Fibroblast of the aortic adventitia (primary cell): ENCODE measurements around the gene SCGB1C2. TPM values are rescaled to one million over a fixed set of nuclear protein-coding genes. Genes with fewer than 3 reads are reported as not detected.
"Not testable (repeated sequence)": the region's sequence is repeated elsewhere in the genome, so short reads cannot be mapped to it uniquely, and the experiment has no call there.

Experiments used
- DNase-seq: peaks from one replicate; pipeline ENCODE4 v3.0.0-alpha.2; 2010; ENCODE audit warnings: low read depth
- H3K4me3 ChIP-seq: 2 replicates; pipeline ENCODE4 v1.5.1; 2011; ENCODE audit warnings: low read depth, mild to moderate bottlenecking, control low read depth, low read length, moderate library complexity
- CTCF ChIP-seq: IDR thresholded peaks from 2 replicates; pipeline ENCODE4 v1.5.1; 2011; ENCODE audit warnings: mild to moderate bottlenecking, low read length, control low read depth, inconsistent platforms; ENCODE audit not compliant: insufficient read depth
- total RNA-seq: library from RNA; depleted of rRNA; stranded (reverse); fragments of >200 nt; gene quantifications from 2 replicates; pipeline ENCODE4 v1.2.3, GENCODE V29; 2012; ENCODE audit warnings: low replicate concordance

The SCGB1C2 gene
- not detected in 2 replicates for total RNA-seq

GRCh38 chr17:137166-137807 lies at the start of gene SCGB1C2:
Gene SCGB1C2 (plus strand): TSS chr17:137569. CDS start chr17:137591, 22 bp downstream.
- not testable (repeated sequence) for H3K4me3 ChIP-seq, DNase-seq

- not testable (repeated sequence) for H3K4me3 ChIP-seq
Observed at GRCh38 chr17:113111-113510, 24.3 kb upstream of the SCGB1C2 start.

GRCh38 chr17:118339-118917 lies 18.9 kb upstream of the SCGB1C2 start:
- not testable (repeated sequence) for H3K4me3 ChIP-seq
- DNase-seq, result peak; percentile 30
- TF ChIP-seq CTCF, result peak; percentile 55

More at GRCh38 chr17:113111-113510, 24.3 kb upstream of the SCGB1C2 start:
- DNase-seq, result peak; percentile 2

- not testable (repeated sequence) for DNase-seq, H3K4me3 ChIP-seq
Observed at GRCh38 chr17:133932-134331, 3.4 kb upstream of the SCGB1C2 start.

- H3K4me3 ChIP-seq, DNase-seq: not testable (repeated sequence)
Observed at GRCh38 chr17:134332-134785, 3.0 kb upstream of the SCGB1C2 start.

GRCh38 chr17:135022-135421 lies 2.3 kb upstream of the SCGB1C2 start:
- not testable (repeated sequence) for DNase-seq, H3K4me3 ChIP-seq

GRCh38 chr17:135895-136294 lies 1.5 kb upstream of the SCGB1C2 start:
- DNase-seq, H3K4me3 ChIP-seq: not testable (repeated sequence)

- DNase-seq, H3K4me3 ChIP-seq: not testable (repeated sequence)
- peak; percentile 38 for TF ChIP-seq CTCF
Observed at GRCh38 chr17:136531-136930, 838 bp upstream of the SCGB1C2 start.

- not testable (repeated sequence) for H3K4me3 ChIP-seq, DNase-seq
Observed at GRCh38 chr17:139401-140205, 2.2 kb downstream of the SCGB1C2 start.

GRCh38 chr17:142102-142661 lies 4.8 kb downstream of the SCGB1C2 start:
- H3K4me3 ChIP-seq, result no peak overlapping the region
- TF ChIP-seq CTCF, result no peak
- peak; percentile 2 for DNase-seq
